GM21367 (cell line): ENCODE results near the gene NFKB2.

ENCODE experiments used
- ATAC-seq: cut with Tn5 transposase; IDR thresholded peaks from one replicate; pipeline ENCODE4 v1.9.1; 2021; ENCODE audit not compliant: unreplicated experiment

Gene NFKB2

GRCh38 chr10:102394079-102394800 is 1.3 kb upstream of the NFKB2 start:
- ATAC-seq = peak; percentile 77

DNA sequence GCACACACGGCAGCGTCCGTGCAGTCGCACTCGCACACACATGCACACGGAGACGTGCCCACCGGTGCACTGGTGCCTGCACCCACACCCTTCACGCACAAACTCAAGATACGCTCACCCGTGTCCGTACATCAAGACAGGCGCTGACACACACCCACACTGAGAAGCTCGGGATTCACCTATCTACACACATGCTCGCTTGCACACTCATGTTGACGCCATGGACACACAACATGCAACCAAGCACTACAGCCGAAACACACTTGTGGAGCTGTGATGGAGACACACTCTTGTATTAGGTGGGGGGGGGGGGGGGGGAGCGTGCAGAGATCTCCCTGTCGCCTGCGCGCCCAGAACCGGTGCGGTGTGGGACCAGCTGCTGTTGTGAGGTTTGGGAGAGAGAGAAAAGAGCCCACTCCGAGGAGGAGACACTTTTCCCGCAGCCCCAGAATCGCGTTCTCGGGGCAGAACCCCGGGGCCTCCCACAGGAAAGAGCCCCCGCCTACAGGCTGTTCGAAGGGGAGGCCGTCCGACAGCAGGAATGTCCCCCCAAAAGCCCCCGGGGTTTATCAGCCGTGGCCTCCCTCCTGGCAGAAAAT is 605 bp upstream of the NFKB2 start:
- peak; percentile 2 for ATAC-seq

DNA sequence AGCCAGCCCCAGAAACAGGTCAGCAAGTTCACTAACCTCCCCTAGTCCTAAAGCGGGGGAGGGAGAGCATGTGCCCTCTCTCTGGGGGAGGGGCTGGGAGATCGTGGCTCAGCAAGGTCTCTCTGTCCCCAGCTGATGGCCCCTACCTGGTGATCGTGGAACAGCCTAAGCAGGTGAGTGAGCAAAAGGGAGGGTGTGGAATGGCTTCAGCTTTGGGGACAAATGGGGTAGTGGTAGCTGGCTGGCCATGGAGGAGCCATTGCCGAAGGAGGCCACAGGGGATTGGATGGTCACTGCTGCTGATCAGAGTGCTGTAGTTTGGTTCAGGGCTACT is 779 bp downstream of the NFKB2 start:
- no peak for ATAC-seq

- ATAC-seq = no peak
Observed at GRCh38 chr10:102396730-102397151, 1.2 kb downstream of the NFKB2 start.

GRCh38 chr10:102397222-102398171 is 2.0 kb downstream of the NFKB2 start:
- no peak for ATAC-seq

- no peak for ATAC-seq
Observed at GRCh38 chr10:102398172-102399020, 2.9 kb downstream of the NFKB2 start.

- ATAC-seq = peak; percentile 34
Observed at GRCh38 chr10:102399217-102400021, 3.9 kb downstream of the NFKB2 start.

GRCh38 chr10:102400076-102400475 is 4.6 kb downstream of the NFKB2 start:
- ATAC-seq = no peak

DNA sequence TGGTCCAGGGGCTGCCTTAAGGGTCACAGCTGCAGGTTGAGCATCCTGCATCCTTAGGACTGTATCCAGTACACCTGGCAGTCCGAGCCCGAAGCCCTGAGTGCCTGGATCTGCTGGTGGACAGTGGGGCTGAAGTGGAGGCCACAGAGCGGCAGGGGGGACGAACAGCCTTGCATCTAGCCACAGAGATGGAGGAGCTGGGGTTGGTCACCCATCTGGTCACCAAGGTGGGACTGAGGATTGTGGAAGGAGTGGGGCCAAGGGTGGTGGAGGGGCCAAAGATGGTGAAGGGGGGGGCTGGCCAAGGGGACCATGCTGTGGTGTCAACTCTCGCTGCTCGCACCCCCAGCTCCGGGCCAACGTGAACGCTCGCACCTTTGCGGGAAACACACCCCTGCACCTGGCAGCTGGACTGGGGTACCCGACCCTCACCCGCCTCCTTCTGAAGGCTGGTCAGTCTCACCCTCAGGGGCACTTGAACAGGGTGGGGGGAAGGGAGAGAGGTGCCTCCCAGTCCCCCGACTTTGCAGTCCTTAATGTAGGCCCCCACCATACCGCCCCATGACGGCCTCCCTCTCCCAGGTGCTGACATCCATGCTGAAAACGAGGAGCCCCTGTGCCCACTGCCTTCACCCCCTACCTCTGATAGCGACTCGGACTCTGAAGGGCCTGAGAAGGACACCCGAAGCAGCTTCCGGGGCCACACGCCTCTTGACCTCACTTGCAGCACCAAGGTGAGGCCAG is 5.3 kb downstream of the NFKB2 start:
- no peak for ATAC-seq

DNA sequence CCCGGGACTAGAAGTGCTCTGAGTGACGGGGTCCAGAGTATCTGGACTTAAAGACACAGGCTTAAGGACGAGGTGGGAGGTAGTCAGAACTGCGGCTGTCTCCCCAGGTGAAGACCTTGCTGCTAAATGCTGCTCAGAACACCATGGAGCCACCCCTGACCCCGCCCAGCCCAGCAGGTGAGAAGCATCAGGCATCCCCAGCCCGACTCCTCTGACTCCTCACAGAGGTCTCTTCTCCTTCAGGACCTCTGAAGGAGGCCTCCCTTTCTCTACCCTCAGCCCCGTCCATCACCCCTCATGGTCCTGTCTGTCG is 5.8 kb downstream of the NFKB2 start:
- ATAC-seq = no peak

DNA sequence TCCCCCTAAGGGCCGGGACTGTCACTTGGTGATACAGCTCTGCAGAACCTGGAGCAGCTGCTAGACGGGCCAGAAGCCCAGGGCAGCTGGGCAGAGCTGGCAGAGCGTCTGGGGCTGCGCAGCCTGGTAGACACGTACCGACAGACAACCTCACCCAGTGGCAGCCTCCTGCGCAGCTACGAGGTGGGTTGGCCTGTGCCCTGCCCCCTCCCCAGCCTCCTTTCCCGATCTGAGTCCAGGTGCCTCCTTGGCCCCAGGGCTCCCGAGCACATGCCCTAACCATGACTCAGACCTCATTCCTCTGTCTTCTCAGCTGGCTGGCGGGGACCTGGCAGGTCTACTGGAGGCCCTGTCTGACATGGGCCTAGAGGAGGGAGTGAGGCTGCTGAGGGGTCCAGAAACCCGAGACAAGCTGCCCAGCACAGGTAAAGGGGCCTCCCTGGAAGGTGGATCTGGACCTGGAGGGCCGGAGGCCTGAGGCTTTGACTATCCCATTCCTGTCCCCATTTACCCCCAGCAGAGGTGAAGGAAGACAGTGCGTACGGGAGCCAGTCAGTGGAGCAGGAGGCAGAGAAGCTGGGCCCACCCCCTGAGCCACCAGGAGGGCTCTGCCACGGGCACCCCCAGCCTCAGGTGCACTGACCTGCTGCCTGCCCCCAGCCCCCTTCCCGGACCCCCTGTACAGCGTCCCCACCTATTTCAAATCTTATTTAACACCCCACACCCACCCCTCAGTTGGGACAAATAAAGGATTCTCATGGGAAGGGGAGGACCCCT is 6.4 kb downstream of the NFKB2 start:
- ATAC-seq = no peak

DNA sequence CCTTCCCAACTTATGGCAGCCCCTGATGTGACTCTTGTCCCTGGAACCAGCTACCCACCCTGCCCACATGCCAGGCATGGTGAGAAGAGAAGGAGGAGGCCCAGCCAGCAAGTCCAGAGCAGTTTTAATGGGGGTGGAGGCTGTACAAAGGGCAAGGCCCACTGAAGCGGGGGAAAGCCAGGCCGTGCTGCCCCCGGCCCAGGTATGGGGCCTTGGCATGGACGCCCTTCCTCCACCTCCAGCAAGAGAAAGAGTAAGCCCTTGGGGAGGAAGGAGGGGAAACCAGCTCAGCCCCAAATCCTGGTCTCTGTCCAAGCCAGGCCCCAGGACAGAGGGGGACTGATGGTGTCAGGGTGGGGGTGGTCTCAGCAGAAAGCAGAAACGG is 7.0 kb downstream of the NFKB2 start:
- ATAC-seq = no peak

GRCh38 chr10:102403115-102403514 is 7.6 kb downstream of the NFKB2 start:
- no peak for ATAC-seq

DNA sequence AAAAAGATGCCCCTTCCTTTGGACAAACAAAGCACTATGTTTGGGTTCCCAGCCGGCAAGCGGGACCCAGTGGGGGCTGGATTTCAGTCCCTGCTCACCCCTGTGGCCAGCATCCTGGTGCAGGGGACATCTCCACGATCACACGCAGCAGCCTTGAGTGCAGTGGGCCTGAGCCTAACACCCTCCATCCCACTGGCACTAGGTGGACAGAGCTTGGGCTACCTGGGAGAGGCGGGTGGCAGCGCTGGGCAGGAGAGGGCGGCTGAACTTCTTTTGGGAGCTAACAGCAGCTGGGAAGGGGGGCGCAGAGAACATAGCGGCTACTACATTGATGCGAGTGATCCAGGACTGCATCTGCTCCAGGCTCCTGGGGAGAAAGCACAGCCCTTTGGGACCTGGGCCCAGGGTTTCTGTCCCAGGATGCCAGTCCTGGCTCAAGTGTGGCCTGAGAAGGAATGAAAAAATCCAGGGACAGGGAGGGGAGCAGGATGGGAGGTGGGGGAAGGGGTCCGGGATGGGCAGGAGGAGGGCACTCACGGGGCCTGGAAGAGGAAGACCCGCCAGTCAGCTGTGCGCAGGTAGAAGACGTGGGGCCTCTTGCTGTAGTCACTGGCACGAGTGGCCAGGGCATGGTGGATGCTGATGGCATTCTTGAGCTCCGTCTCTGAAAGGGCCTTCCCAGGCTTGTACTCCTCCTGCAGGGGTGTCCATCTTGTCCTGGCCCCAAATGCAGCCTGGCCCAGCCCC is 9.0 kb downstream of the NFKB2 start:
- ATAC-seq = no peak

DNA sequence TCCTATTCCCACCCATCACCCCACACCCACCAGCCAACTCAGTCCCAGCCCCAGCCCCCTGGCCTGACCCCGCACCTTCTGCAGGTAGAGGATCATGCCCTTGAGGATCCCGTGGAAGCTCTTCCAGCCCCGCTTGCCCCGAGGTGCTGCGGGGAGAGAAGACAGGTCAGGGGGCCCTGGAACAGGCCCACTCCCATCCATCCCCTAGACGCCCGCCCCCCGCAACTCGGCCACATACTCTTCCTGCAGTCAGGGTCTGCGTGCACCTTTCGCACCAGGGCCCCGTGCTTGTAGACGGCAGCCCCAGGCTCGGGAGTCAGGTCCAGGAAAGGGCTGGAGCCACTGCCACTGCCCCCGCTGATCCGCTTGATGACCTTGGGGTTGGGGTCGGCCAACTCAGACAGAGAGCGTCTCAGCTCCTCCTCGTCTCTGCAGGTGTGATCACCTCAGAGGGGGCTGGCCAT is 9.6 kb downstream of the NFKB2 start:
- ATAC-seq = no peak

DNA sequence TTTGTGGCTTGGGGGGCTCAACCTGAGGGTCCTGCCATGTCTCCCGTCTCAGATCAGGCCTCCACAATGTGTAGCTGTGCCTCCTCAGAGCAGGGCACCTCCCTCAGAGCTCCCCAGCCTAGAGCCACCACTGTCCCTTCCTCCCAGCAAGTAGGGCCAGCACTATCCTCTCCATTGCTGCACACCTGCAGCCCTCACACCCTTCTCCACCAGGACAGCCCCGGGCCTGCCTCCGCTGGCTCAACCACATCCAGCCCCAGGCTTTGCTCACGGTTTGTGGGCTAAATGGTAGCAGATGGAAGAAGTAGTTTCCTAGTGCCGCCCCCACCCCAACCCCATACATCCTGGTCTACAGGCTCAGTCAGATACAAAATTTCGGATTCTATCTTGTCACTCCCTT is 10.1 kb downstream of the NFKB2 start:
- no peak for ATAC-seq

GRCh38 chr10:102406815-102407214 is 11.3 kb downstream of the NFKB2 start:
- no peak for ATAC-seq
